HPDE6-E6E7 (cell line): Measurements from ENCODE around the gene CNST.
"Not testable (repeated sequence)": the region's sequence is repeated elsewhere in the genome, so short reads cannot be mapped to it uniquely, and the experiment has no call there.

Experiments
- DNase-seq: peaks from one replicate; pipeline ENCODE4 v3.0.0; 2011; ENCODE audit warnings: missing footprints; ENCODE audit errors: extremely low spot score

The CNST gene

DNA sequence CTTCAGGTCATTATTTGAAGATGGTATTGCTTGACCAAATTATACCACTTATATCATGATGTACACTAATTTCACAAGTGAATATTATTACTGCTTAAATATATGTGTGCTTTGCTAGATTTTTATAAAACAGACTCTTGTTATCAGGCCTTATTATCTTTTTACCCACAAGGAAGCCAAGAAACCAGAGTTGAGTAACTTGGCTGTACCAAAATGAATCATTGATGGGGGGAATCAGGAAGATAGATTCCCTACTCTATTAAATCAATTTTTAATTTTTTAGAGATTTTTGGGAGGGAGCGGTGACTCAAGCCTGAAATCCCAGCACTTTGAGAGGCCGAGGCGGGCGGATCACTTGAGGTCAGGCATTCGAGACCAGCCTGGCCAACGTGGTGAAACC lies 141.9 kb downstream of the CNST start:
- no peak for DNase-seq

DNA sequence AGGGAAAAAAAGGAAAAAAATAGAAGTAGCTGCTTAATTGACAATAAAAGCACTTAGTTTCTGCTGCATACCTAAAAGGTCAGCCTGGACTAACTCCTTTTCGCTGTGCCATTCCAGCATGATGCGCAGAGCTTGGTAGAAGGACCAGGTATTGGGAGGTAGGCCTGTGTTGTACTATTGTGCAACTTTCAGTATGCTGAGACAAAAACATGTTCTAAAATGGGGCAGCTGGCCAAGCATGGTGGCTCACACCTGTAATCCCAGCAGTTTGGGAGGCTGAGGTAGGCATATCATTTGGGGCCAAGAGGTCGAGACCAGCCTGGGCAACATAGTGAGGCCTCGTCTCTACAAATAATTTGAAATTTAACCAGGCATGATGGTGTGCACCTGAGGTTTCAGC lies 142.9 kb downstream of the CNST start:
- no peak for DNase-seq

DNA sequence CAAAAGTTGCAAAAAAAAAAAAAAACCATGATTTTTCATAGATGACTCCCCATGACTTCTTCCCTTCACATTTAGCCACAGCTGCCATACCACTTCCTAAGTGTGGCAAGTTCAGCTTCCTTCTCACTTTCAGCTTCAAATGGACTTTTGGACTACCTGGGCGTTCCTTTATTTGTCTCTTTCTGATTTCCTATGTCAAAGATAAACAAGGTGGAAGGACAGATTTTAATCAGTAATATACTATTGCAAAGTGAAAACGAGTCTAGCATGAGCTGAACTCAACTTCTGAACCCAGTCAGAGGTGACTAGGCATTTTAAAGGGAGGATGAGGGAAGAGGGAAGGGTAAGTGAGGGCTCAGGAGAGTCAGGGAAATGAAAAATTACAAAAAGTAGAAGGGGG lies 143.6 kb downstream of the CNST start:
- DNase-seq: no peak

DNA sequence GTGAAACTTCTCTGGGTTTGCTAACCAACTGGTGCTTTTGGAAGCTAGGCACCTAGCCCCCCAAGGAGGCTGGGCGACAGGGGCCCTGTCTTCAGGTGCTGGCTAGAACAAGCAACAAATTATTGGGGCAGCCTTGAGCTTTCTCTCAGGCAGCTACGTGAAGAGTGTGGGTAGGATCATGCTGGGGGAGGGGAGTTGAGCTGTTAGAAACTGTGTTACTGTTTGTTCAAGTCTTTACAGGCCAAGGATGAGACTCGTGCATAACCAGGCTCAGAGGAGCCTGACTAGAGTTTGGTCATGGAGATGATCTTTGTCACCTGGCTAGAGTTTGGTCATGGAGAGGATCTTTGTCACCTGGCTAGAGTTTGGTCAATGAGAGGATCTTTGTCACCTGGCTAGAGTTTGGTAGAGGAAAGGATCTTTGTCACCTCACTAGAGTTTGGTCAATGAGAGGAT lies 145.3 kb downstream of the CNST start:
- no peak for DNase-seq

DNA sequence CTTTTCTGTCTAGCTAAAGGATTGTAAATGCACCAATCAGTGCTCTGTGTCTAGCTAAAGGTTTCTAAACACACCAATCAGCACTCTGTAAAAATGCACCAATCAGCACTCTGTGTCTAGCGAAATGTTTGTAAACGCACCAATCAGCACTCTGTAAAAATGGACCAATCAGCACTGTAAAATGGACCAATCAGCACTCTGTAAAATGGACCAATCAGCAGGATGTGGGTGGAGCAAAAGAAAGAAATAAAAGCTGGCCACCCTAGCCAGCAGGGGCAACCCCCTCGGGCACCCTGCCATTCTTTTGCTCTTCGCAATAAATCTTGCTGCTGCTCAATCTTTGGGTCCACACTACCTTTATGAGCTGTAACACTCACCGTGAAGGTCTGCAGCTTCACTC lies 146.2 kb downstream of the CNST start:
- not testable (repeated sequence) for DNase-seq
